Measurements from ENCODE around the gene CIB2. TPM values are rescaled to one million over a fixed set of nuclear protein-coding genes. Genes with fewer than 3 reads are reported as not detected.

CIB2 gene
- total RNA-seq, 1 experiment from 2014 or later = 4.0 TPM

DNA sequence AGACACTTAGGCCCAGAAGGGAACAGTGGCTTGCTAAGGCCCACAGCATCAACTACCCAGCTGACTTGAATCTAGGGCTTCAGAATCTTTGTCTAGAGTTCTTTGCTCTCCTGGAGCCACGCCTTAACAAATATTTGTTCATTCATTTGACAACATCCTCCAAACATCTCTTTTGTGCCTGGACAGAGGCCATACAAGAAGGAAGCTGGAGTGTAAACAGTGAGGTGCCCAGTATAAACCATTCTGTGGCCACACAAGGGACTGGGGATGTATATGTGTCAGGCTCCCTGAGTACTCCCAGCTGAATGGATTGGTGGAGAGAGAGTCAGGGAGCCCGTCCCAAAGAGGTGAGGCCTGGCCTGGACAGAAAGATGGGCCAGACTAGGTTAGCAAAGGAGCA, 3.4 kb downstream of the CIB2 start:
- no peaks in the 10 kb centered on the region for H3K27me3 ChIP-seq
- no peaks in the 10 kb centered on the region for H3K36me3 ChIP-seq
- no peak overlapping the region for H3K4me3 ChIP-seq
- no peaks in the 10 kb centered on the region for H3K9me3 ChIP-seq
- DNase-seq = no peak

DNA sequence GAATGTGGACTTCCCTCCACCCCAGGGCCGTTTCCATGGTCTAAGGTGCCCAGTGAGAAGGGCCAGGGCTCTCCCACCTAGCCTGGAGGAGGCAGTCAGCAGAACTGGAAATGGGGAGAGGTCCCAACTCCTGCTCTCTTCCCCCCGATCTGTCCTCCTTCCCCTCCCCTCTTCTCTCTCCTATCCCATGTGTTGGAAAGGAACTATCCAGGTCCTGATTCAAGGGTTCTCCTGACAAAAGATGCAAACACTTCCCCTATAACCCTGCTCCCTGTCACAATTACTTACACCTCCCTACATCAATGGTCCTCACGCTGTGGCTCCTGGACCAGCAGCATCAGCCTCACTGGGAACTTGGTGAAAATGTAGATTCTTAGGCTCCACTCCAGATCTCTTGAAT, 6.0 kb downstream of the CIB2 start:
- no peaks in the 10 kb centered on the region for H3K27me3 ChIP-seq
- no peak for DNase-seq
- H3K9me3 ChIP-seq = no peaks in the 10 kb centered on the region
- H3K4me3 ChIP-seq = no peak overlapping the region
- no peaks in the 10 kb centered on the region for H3K36me3 ChIP-seq

DNA sequence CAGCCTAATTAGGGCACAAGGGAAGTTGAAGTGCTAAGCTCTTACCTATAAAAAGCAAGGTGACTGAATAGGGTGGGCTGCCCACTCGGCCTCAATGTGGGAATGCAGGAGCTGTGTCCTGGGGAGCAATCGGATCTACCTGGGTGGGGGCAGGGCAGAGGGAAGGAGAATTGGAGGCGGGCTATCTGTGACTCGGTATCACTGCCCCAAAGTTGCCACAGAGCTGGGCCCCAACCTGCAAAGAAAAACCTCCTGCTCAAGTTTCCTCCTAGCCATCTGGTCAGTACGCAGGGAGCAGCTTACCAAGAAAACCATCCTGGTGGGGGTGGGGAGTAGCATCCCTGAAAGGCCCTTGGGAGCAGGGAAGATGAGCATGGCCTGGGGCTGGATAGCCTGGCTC, 10.7 kb downstream of the CIB2 start:
- Histone ChIP-seq H3K27me3 (no peaks in the 10 kb centered on the region), H3K9me3 (no peaks in the 10 kb centered on the region), H3K36me3 (no peaks in the 10 kb centered on the region), H3K4me3 (no peak overlapping the region)
- DNase-seq = no peak

DNA sequence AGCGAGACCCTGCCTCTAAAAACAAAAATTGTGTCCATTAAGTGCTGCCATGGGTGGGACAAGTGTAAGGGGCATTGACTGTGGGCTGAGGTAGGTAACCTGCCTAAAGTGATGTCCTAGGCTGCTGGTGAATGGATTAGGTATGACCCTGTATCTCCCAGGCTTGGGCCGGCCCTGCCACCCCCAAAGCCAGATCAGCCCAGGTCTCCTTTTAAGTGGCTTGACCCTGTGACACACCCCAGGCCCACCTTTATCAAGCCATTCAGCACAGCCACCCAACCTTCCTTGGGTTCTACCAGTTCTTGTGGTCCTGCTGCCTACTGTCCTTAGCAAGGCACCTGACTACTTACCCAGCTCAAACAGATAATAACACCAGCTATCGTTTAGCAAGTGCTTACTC, 18.7 kb downstream of the CIB2 start:
- no peaks in the 10 kb centered on the region for H3K27me3 ChIP-seq
- no peaks in the 10 kb centered on the region for H3K9me3 ChIP-seq
- no peaks in the 10 kb centered on the region for H3K36me3 ChIP-seq
- no peak for DNase-seq
- no peak overlapping the region for H3K4me3 ChIP-seq

DNA sequence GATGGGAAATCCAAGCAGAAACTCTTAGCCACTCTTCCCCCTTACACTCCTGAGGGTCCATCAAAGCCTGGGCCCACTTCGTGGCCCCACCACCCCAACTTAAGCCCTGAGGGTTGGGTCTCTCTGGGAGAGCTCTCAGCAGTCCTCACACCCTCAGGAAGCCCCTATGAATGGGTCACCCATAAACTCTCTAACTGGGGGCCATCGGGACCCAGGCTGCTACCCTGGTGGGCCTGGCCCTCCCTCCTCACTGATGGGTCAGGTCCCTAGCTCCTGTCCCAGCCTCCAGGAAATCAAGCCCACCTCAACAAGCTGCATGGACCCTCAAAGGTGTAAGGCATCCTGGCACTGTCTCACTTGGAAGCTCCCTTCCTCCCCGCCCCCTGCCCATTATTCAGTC, 19.5 kb downstream of the CIB2 start:
- no peak for DNase-seq
- Histone ChIP-seq H3K27me3 (no peaks in the 10 kb centered on the region), H3K36me3 (no peaks in the 10 kb centered on the region), H3K9me3 (no peaks in the 10 kb centered on the region), H3K4me3 (no peak overlapping the region)

DNA sequence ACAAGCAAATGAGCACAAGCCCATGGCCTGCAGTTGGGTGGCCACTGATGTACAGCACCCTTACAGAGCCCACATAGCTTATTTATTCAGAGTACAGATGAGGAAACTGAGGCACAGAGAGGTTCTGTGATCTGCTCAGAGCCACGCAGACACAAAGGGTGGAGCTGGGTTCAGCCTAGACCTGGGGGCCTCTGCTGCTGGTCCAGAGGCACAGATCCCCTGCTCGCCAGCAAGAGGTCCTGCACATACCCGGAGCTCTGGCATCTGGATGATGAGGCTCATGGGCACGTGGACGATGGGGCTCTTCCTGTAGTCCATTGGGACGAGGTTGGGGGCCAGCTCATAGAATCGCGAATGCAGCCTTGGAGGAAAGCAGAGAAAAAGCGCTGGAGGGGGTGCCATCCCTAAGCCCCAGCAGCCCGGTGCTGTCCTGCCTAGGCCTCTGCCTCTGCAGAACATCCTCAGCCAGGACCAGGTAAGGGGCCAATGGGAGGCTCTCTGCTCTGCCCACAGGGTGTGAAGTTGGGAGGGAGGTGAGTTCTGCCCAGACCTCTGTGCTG, 20.2 kb downstream of the CIB2 start:
- Histone ChIP-seq H3K36me3 (no peaks in the 10 kb centered on the region), H3K27me3 (no peaks in the 10 kb centered on the region), H3K4me3 (no peak overlapping the region), H3K9me3 (no peaks in the 10 kb centered on the region)
- no peak for DNase-seq

DNA sequence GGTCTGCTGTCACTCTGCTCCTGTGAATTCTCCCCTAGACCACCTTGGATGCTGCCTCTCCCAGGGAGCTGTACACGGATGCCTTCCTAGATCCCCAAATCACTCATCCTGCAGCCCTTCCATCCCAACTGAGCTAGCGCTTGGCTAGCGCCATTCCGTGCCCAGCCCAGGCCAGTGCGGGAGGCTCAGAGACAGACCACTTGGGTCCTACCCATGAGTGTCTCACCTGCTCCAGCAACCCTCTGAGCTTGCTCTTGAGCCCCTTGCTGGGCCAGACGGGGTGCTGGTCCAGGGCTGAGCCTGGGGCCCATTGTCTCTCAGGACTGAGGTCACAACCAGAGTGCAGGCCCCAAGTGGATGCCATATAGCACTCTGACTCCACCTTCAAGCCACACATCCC, 21.1 kb downstream of the CIB2 start:
- H3K27me3 ChIP-seq = no peaks in the 10 kb centered on the region
- no peak for DNase-seq
- H3K36me3 ChIP-seq = no peaks in the 10 kb centered on the region
- no peak overlapping the region for H3K4me3 ChIP-seq
- H3K9me3 ChIP-seq = no peaks in the 10 kb centered on the region

DNA sequence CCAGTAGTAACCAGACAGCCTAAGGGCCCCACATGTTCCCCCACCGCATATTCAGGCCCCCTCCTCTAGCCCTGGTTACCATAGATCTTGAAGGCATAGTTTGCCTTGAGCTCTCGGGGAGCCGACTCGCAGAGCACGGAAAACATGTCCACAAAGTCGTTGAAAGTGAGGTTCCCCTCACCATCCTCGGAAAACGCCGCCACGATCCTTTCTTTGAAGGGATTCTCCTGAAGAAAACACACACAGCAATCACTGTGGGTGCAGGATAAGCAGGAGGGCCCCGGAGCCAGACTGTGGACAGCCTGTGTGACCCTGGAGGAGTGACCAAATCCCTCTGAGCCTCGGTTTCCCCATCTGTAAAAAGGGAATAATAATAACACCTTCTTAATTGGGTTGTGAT, 22.1 kb downstream of the CIB2 start:
- Histone ChIP-seq H3K36me3 (no peaks in the 10 kb centered on the region), H3K27me3 (no peaks in the 10 kb centered on the region), H3K9me3 (no peaks in the 10 kb centered on the region), H3K4me3 (no peak overlapping the region)
- DNase-seq = no peak

DNA sequence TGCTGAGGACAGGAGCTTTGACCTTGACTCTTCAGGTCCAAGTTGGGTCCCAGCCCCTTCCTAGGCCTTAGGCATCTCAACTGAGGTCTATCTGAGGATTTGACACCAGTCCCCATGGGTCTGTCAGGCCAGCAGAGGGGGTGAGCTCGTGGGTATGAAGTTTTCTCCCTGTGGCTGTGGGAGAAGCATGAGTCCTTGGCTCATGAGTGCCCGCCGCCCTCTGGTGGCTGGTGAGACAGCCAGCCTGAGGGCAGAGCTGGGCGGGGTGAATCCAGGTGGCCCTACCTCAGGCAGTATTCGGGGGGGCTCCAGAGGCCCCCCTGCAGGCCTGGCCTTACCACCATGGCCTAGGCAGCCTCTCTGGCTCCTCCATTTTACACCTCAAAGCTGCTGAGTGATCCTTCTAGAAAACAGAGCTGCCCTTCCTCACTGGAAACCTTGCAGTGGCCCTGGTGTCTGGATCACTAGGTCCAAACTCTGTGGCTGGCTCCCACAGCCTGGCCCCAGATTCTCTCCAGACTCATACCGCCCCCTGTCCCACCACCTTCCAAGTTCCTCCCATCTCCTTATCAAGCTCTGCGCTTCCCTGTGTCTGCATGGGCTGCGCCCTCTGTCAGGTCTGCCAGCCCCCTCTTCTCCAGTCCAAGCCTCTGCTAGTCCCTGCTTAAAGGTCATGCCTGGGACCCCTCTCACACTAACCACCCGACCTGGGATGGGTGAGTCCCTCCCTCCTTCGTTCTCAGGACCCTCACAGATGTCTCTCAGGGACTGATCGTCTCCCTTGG, 22.8 kb downstream of the CIB2 start:
- no peaks in the 10 kb centered on the region for H3K9me3 ChIP-seq
- H3K36me3 ChIP-seq = no peaks in the 10 kb centered on the region
- no peaks in the 10 kb centered on the region for H3K27me3 ChIP-seq
- peak; percentile 82 for DNase-seq
- no peak overlapping the region for H3K4me3 ChIP-seq

DNA sequence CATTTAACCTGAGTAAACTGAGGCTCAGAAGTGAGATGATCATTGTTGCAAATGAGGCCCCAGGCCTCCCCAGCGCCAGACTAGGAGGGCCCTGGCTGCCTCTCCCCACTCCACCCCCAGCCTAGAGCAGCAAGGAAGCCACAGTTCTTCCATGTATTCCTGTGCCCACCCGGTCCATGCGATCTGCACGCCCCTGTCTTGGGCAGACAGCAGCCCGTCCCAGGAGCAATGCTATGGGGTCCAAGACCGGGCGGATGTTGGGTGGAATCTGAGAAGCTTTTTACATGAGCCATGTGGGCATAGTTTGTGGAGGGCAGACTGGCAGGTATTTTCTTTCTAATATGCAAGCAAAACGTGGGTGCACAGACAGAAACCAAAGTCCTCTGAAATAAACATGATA, 23.8 kb downstream of the CIB2 start:
- Histone ChIP-seq H3K4me3 (no peak overlapping the region), H3K27me3 (no peaks in the 10 kb centered on the region), H3K36me3 (no peaks in the 10 kb centered on the region), H3K9me3 (no peaks in the 10 kb centered on the region)
- DNase-seq = no peak

DNA sequence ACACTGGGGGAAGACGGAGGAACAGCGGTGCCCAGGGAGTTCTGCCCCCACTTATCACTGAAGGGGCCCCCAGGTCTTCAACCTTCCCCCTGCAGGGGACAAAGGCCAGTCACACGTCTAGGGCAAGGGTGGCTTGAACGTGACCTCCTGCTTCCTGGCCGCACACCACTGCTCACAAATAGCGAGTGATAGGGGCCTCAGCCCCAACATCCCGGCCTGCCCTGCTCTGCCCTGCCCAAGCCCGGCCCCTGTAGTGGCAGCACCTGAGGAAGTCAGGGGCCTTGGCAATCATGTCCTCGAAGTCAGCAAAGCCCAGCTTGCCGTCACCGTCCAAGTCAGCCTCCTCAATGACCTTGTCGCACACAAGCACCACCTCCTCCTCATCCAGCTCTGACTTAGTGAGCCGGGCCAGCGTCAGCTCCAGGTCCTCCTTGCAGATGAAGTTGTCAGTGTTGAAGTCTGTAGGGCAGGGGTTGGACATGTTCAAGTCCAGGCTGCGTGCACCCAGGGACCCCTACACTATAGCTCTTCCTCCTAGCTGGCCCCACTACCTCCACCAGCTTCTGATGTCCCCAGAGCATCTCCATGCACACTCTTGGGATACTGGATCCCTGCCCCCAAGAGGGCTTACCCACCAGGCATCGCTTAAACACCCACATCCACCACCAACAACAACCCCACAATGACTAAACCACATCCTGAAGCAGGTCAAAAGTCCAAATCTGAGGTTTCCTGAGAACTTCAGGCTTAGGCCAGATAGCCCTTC, 25.6 kb downstream of the CIB2 start:
- no peaks in the 10 kb centered on the region for H3K9me3 ChIP-seq
- no peak overlapping the region for H3K4me3 ChIP-seq
- H3K27me3 ChIP-seq = no peaks in the 10 kb centered on the region
- no peak for DNase-seq
- H3K36me3 ChIP-seq = no peaks in the 10 kb centered on the region

DNA sequence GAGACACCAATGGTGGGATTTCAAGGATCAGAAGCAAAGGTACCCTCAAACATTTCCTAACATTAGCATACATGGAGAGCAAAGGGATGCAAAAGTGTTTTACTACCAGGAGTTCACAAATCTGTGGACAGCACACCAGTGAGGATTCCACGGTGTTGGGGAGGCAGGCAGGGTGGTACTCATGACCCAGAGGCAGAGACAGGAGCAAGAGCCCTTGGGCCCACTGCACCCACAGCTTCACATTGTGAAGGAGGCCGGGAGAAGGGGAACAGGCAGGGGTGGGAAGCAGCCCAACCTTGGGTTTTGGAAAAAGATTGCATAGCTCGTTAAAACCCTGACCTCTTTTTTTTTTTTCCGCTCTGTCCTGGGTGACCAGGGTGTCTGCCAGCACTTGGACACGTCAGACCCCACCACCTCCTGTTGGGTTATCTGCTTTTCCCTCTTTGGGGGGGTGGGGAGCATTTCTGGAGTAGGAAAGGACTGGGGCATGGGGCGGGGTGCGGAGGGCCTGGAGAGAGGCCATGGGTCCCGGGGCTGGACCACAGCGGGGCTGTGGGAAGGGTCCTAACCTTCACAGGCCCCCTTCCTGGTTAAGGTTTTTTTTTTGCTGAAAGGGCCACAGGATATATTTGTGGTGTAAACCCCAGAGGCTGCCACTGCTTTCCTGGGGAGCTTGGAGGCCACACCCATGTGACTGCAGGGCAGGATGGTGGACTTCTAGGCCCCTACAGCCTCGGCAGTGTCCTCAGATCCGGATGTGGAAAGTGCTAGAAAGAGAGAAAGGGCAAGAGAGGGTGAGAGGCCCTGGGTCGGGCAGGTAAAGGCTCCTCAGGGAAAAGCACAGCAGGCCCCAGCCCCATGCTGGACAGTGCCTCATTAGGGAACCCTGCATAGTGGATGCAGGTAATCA, 26.4 kb downstream of the CIB2 start:
- no peaks in the 10 kb centered on the region for H3K36me3 ChIP-seq
- no peaks in the 10 kb centered on the region for H3K27me3 ChIP-seq
- H3K9me3 ChIP-seq = no peaks in the 10 kb centered on the region

DNA sequence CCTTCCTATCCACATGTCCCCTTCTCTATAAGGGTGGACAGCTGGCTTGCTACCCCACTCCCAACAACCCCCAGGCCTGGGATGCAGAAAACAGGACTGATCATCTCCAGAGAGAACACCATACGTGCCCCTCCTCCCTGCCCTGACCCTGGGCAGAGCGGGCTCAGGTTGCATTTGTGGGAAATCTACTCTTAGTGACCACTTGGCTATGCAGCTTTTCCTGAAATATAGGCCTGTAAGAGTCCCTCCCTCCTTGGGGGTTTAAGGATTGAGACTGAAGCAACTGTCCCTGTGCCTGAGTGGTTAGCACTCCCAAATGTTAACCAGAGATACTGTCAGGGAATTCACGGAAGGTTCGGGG, 27.1 kb downstream of the CIB2 start:
- Histone ChIP-seq H3K36me3 (no peaks in the 10 kb centered on the region), H3K9me3 (no peaks in the 10 kb centered on the region), H3K4me3 (no peak overlapping the region), H3K27me3 (no peaks in the 10 kb centered on the region)
- DNase-seq = no peak

More for the DNA sequence above, 26.4 kb downstream of the CIB2 start:
- no peak for DNase-seq
- H3K4me3 ChIP-seq = no peak overlapping the region

DNA sequence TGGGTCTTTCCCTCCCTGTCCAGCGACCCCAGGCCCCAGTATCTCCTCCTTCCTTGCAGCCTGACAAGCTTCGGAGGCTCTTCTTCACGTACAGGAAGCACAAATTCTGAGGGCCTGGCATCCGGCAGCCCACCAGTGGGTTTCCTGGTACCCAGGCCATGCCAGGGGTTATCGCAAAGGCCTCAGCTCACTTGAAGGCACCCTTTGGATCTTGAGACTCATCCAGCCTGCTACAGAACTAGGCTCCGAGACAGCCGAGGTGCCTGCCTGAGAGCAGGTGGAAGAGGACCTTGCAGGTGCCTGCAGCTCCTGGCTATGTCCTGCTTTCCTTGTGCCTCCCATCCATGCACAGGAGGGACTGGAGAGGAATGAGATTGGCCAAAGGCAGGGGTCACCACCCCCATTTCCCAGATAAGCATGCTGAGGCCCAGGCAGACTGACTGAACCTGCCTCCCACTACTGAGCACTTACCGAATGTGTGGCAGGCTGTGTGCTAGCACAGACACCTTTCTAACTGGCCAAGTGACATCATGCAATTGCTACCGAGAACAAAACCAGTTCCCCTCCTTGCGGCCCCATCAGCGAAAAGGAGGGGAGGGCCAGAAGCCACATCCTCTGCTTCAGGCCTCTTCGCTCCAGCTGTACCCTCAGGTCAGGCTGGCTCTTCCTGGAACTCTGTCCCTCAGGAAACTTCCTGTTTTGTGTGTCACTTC, 27.7 kb downstream of the CIB2 start:
- Histone ChIP-seq H3K27me3 (no peaks in the 10 kb centered on the region), H3K36me3 (no peaks in the 10 kb centered on the region), H3K9me3 (no peaks in the 10 kb centered on the region), H3K4me3 (no peak overlapping the region)
- no peak for DNase-seq

DNA sequence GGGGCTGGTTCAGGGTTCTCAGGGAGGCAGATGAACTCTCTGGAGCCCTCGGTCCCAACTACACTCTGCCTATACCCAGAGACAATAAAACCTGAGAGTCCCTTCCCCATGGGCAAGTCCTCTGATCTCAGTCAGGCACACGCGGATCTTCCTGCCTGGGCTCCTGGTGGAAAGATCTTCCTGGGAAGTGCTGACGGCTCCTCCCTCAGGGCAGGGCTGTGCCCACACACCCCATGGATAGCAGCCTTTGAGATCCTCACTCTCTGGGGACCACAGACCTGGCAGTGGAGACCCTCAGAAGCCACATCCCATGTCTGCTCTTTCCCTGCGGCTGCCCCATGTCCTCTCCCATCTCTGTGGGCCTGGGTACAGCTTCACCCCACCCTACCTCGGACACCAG, 28.5 kb downstream of the CIB2 start:
- Histone ChIP-seq H3K4me3 (no peak overlapping the region), H3K27me3 (no peaks in the 10 kb centered on the region), H3K9me3 (no peaks in the 10 kb centered on the region), H3K36me3 (no peaks in the 10 kb centered on the region)
- no peak for DNase-seq

DNA sequence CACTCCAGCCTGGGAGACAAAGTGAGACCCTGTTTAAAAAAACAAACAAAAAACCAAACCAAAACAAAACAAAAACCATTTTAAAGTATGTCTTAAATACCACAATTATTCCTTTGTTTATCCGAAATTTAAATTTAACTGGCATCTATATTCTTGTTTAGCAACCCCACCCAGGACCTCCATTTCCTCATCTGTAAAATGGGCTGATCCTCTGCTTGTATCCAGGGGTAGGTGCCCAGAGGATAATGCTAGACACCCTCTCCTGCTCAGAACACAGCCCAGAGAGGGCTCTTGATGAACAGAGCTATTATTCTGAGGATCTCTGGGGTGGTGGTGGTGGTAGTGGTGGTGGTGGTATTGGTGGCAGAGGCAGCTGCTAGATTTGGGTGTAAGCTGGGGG, 29.0 kb downstream of the CIB2 start:
- Histone ChIP-seq H3K9me3 (no peaks in the 10 kb centered on the region), H3K36me3 (no peaks in the 10 kb centered on the region), H3K4me3 (no peak overlapping the region), H3K27me3 (no peaks in the 10 kb centered on the region)
- DNase-seq = no peak

Data from MG63 (cell line).